ENCODE data around the gene B3GNT7. TPM values are rescaled to one million over a fixed set of nuclear protein-coding genes. Genes with fewer than 3 reads are reported as not detected.

Gene B3GNT7
- total and polyA plus RNA-seq, 2 of the 8 experiments (the other 6 are each of a cell fraction or from before 2014, with no cell fraction given) = 26.4 to 73.1 TPM

DNA sequence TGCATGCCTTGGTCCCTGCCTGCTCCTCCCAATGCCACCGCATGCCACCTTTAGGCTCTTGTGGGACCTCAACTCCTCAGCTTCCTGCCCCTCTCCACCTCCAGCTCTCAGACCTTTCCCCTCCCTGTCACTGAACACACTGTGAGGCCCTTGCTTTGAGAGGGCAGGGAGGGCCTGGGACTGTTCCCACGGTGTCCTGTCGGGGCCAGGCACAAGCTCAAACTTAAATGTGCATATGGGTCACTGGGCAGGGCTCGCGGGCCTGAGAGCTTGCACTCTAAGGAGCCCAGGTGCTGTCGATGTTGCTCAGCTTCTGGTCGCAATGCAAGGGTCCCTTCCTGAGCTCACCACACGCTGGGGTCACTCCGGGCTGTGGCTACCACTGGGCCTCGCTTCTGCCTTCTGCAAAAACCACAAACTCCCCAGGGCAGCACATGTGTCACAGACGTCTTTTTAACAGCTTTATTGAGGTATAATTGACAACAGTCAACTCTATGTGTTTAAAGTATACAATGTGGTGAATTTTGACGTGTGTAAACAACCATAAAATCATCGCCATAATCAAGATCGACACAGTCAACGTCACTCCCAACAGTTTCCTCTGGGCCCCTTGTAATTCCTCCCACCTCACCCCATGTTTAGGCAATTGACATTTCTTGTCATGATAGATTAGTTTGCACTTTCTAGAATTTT lies 11.9 kb upstream of the B3GNT7 start:
- DNase-seq (ENCODE audit: low read depth in 1 of 2, low spot score in 2 of 2) (no peak), FAIRE-seq (no peak)
- Histone ChIP-seq H3K27me3 (replicated peaks in 1 of 4; ENCODE audit: control insufficient read depth in 3 of 4, extremely low read depth in 1 of 4, insufficient read depth in 3 of 4, low read length in 3 of 4) (no peaks in the 10 kb centered on the region), H3K4me3 (ENCODE audit: extremely low read depth in 1 of 4, insufficient read depth in 2 of 4, low read depth in 3 of 4, low read length in 4 of 4) (no peak overlapping the region), H2BK5ac (ENCODE audit: low read depth, low read length) (peak overlapping the region; percentile 75; the same call in 1 of the 2 replicates), H3K9ac (replicated peaks in 1 of 4; ENCODE audit: extremely low read depth in 1 of 4, low read depth in 3 of 4, low read length in 3 of 4) (no peak overlapping the region), H3K9me3 (ENCODE audit: insufficient read depth in 2 of 2, low read depth in 1 of 2, low read length in 1 of 2) (peaks cover 3% of the 10 kb centered on the region in 2 experiments; a peak in 1 of 4 replicates), H4K5ac (ENCODE audit: insufficient read length, low read depth, low read length) (no peak overlapping the region), H3K36me3 (ENCODE audit: control insufficient read depth in 2 of 4, insufficient read depth in 4 of 4, low read length in 3 of 4) (no peaks in the 10 kb centered on the region), H4K91ac (replicated peaks; ENCODE audit: insufficient read length, low read length) (peak overlapping the region; percentile 80), H3K4ac (replicated peaks; ENCODE audit: insufficient read length, low read depth, low read length) (no peak overlapping the region), H3K79me1 (ENCODE audit: low read depth, low read length) (no peaks in the 10 kb centered on the region), H4K20me1 (replicated peaks in 1 of 2; ENCODE audit: control insufficient read depth in 1 of 2, insufficient read depth in 2 of 2, low read length in 2 of 2) (no peaks in the 10 kb centered on the region), H2BK12ac (ENCODE audit: low read depth, low read length) (peak overlapping the region; percentile 92), H3K4me2 (ENCODE audit: insufficient read depth in 1 of 2, low read depth in 2 of 2, low read length in 2 of 2) (no peak overlapping the region), H3K79me2 (ENCODE audit: control insufficient read depth in 1 of 2, insufficient read depth in 2 of 2, low read length in 2 of 2) (no peaks in the 10 kb centered on the region), H2AFZ (ENCODE audit: low read length) (no peak overlapping the region), H3K56ac (replicated peaks; ENCODE audit: insufficient read length, low read depth, low read length) (no peak overlapping the region), H3K14ac (ENCODE audit: insufficient read length) (no peak overlapping the region), H4K8ac (ENCODE audit: extremely low read depth, insufficient read depth, low read length) (peak overlapping the region; percentile 28; the same call in 1 of the 2 replicates), H2BK15ac (ENCODE audit: low read length) (peak overlapping the region; percentile 90), H3K27ac (ENCODE audit: low read depth, low read length) (no peak overlapping the region), H2AK5ac (ENCODE audit: low read depth, low read length) (peak overlapping the region; percentile 61; the same call in 1 of the 2 replicates), H2BK20ac (ENCODE audit: low read length) (peak overlapping the region; percentile 95; the same call in 1 of the 2 replicates), H3K4me1 (replicated peaks in 1 of 4; ENCODE audit: control insufficient read depth in 3 of 4, insufficient read depth in 4 of 4, low read length in 3 of 4) (peaks cover 0 to 6% (median under 1%) of the 10 kb centered on the region in 4 experiments; a peak in 6 of 7 replicates), H2BK120ac (replicated peaks; ENCODE audit: low read depth, low read length) (no peak overlapping the region), H3K23ac (ENCODE audit: insufficient read length) (no peak overlapping the region), H3K23me2 (ENCODE audit: low read depth, low read length) (peaks cover 8% of the 10 kb centered on the region; the same call in 1 of the 2 replicates), H3K18ac (ENCODE audit: extremely low read depth, low read length) (peak overlapping the region; percentile 71; the same call in 1 of the 2 replicates)
- POLR2A ChIA-PET (ENCODE audit: partially characterized antibody) = interaction anchor here (0.9 to 1.7 kb wide), 3 partner anchors 12 to 27 kb away, joined by 4 to 9 read pairs (median 4); partner anchors contain the start of gene B3GNT7
- 94% methylated on average over 15 of the region's 15 CpGs; no CpG with 5 or more reads in 1 of the 2 experiments for WGBS, 2 experiments (ENCODE audit: extremely low coverage in 1 of 2, insufficient coverage in 1 of 2, insufficient read length in 1 of 2, insufficient replicate concordance in 2 of 2, low coverage in 1 of 2, low lambda C conversion rate in 2 of 2, missing lambda C conversion rate in 1 of 2)
- CTCF ChIA-PET (ENCODE audit: partially characterized antibody) = interaction anchor here (1.0 to 2.2 kb wide), 12 partner anchors 9 to 191 kb away, joined by 3 to 15 read pairs (median 4); no protein-coding TSS in a partner anchor
- TF ChIP-seq SIN3A (conservative IDR thresholded peaks at IDR 0.05 in 1 of 2, IDR thresholded peaks at IDR 0.05 in 1 of 2; ENCODE audit: low read depth in 1 of 2, low read length in 2 of 2) (no peak), SAP30 (IDR thresholded peaks at IDR 0.05; ENCODE audit: insufficient read depth, insufficient replicate concordance, low read length) (no peak), ASH2L (IDR thresholded peaks at IDR 0.05; ENCODE audit: low read length) (no peak), SIX5 (IDR thresholded peaks at IDR 0.05; ENCODE audit: low read depth, low read length) (no peak), CREB1 (IDR thresholded peaks at IDR 0.05) (no peak), CBX8 (IDR thresholded peaks at IDR 0.05; ENCODE audit: borderline replicate concordance, low read depth, low read length) (no peak), POLR2AphosphoS5 (IDR thresholded peaks at IDR 0.05; ENCODE audit: low read depth, low read length) (no peak), CTBP2 (IDR thresholded peaks at IDR 0.05; ENCODE audit: borderline replicate concordance, insufficient read depth, insufficient read length, low read length) (no peak), SP1 (IDR thresholded peaks at IDR 0.05; ENCODE audit: low read depth, low read length) (no peak), GTF2F1 (IDR thresholded peaks at IDR 0.05; ENCODE audit: borderline replicate concordance, low read depth, low read length) (no peak), HDAC2 (IDR thresholded peaks at IDR 0.05; ENCODE audit: borderline replicate concordance in 1 of 2, low read depth in 2 of 2, low read length in 2 of 2) (no peak), TAF1 (IDR thresholded peaks at IDR 0.05; ENCODE audit: low read depth, low read length) (no peak)
